G401 (cell line): Measurements from ENCODE around the gene LMAN1. TPM values are rescaled to one million over a fixed set of nuclear protein-coding genes. Genes with fewer than 3 reads are reported as not detected.
A peak's percentile ranks its signal among the peaks of the same experiment; 100 is the strongest.

Experiments used
- DNase-seq: peaks from one replicate; pipeline ENCODE4 v3.0.0-alpha.2; 2015; ENCODE audit warnings: low spot score
- in situ Hi-C: cut with HindIII; loops from 2 replicates; pipeline ENCODE4 v1.10.0; 2016; ENCODE audit warnings: low sequenced_read_pairs, mixed read lengths
- total RNA-seq: library from RNA; depleted of rRNA; stranded (reverse); fragments of >200 nt; shearing (Covaris generic); gene quantifications from 2 replicates; pipeline ENCODE4 v1.2.3, GENCODE V29; 2014

Gene LMAN1
- total RNA-seq, 1 experiment from 2014 or later: 72.4 TPM

DNA sequence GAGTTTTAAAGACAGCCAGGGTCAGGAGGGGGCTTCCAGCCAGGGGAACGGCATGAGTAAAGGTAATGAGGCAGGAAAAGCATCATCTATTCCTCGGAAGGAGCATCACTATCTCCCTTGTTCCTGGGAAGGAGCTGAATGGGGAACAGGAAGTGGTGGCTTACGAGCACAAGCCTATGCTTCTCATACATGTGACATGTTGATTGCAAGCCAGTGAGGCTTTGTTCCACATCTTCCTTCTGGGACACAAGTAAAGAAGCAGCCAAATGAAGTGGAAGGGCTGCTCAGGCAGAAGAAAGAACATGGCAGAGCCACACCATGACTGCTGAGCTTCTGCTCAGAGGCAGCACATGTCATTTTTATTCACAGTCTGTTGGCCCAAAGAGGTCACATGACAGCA is 15.1 kb upstream of the LMAN1 start:
- no peak for DNase-seq
- in situ Hi-C loops: no loop called here

DNA sequence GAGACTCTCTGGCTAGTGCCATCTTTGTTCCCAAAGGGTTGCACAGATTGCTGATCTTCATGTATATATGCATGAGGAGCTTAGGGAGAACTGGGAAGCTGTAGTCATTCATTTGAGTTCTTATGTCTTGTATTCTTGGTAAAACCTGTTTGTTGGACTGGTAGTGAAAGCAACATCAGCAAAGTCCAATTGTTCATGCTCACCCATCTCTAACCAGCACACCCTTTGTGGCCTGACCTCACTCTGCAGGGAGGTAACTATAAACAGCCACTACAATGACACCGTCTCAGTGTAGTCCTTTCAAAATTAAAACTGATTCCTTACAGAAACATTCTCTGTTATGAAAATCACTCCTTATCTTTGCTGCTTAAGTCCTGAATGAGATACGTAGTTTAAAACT is 13.9 kb upstream of the LMAN1 start:
- no peak for DNase-seq
- in situ Hi-C loops: no loop called here

DNA sequence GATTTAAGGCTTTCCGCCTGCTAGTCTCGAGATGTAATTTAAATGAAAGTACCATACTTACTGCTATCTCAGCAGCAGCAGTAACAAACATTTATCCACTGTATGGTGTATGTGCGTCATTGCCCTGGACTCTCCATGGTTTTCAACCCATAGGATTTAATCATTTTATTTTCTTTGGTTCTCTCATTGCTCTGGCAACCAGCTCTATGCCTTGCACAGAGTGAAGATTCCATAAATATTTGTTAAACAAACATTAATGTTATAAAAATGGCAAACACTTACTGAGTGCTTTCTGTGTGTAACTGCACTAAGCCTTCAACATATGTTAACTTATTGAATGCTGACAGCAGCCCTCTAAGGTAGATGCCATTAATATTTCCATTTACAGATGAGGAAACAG is 1.3 kb upstream of the LMAN1 start:
- DNase-seq: no peak
- in situ Hi-C loops: no loop called here

DNA sequence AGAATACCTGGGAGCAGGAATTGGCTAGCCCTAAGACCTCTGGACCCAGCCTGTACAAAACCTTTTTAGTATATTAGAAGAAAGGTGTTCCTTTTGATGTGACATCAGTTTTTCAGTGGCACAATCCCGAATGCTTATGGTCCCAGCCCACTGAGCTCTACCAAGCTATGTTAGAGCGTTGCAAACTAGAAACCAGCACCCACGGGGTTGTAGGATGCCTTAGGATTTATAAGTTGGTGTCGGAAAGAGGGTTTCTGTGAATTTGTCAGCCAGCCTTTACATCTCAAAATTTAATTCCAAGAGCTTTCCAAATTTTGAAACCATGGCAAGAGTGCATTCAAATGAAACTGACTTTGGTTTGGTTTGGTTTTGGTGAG is 499 bp upstream of the LMAN1 start:
- DNase-seq: no peak
- in situ Hi-C loops: no loop called here

- peak; percentile 22 for DNase-seq
Observed at GRCh38 chr18:59358414-59358711, 702 bp downstream of the LMAN1 start.

GRCh38 chr18:59357928-59358327 is 1.1 kb downstream of the LMAN1 start:
- peak; percentile 30 for DNase-seq
- in situ Hi-C loops: no loop called here

More at GRCh38 chr18:59358414-59358711, 702 bp downstream of the LMAN1 start:
- in situ Hi-C loops: no loop called here

DNA sequence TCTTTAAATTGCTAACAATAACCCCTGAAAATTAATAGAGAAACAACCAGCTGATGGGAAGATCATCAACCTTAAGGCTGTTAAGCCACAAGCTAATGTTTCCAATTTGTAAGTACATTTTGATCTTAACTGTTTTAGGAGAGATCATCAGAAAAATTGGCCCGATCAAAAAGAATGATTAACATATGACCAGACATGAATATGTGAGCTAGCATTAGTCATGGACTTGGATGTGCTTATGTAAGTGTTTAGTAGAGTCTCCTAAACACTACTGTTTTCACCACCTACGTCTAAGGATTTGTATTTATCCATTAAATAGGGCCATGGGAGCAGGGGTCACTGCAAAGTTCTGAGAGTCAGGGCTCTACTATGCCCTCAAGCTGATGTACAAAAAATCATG is 4.3 kb downstream of the LMAN1 start:
- in situ Hi-C loops: no loop called here

DNA sequence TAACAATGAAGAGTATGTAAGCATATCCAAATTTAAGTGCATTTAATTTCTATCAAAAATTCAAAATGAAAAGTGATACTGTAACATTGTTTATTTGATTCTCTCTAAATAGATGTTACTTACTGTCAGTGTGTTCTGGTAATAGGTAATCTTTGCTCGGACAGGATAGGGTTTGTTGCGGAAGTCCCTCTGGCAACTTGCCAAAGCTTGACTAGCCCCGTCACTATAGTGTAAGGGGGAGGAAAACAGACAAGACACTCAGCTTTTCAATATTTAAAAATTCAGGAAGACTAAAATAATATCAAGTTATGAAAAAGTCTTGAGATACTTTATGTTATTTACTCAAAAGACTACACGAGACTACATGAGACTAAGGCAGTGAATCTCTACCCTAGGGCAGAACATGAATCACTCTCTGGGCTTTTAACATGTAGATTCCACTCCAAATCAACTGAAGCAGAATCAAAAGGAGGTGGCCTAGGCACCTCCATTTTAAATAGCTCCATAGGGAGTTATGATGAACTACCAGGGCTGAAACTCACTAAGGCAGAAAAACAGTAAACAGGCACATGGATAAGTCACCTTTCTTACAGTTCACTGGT is 5.9 kb downstream of the LMAN1 start:
- in situ Hi-C loops: no loop called here
- DNase-seq: no peak

More for the DNA sequence above, 4.3 kb downstream of the LMAN1 start:
- no peak for DNase-seq

GRCh38 chr18:59352250-59352855 is 6.7 kb downstream of the LMAN1 start:
- in situ Hi-C loops: no loop called here
- DNase-seq: no peak

DNA sequence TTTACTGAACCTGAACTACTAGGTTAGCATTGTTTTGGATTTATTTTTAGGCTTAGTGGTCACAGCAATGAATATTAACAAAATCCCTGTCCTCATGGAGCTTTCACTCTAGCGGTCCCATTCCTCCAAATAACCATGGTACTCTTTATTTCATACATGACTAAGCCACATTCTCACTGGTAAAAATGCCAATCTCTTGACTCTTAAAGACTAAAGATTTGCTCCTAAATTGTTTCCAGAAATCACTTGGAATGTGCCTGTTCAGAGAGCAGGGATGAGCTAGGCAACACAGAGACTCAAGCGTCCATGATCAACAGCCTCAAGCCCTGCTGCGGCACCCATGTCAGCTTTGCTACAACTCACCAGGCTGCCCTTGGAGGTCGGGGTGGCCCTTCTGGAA is 13.5 kb downstream of the LMAN1 start:
- in situ Hi-C loops: no loop called here
- DNase-seq: no peak

DNA sequence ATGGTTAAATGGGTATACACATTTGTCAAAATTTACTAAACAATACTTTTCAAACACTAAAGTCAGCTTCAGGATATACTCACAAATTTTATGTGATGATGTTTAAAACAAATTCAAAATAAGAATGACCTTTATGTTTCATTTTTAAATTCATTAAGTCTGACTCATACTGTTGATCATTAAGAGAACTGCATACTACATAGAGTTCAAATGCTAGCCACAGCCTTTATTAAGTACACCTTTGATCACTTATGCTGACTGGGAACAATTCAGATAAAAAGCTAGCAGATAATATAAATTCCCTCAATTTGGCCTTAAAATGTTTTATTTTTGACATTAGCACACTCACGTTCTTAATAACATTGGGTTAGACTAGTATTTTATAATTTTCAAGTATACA is 14.1 kb downstream of the LMAN1 start:
- no peak for DNase-seq
- in situ Hi-C loops: no loop called here

GRCh38 chr18:59343926-59344325 is 15.1 kb downstream of the LMAN1 start:
- no peak for DNase-seq
- in situ Hi-C loops: no loop called here

DNA sequence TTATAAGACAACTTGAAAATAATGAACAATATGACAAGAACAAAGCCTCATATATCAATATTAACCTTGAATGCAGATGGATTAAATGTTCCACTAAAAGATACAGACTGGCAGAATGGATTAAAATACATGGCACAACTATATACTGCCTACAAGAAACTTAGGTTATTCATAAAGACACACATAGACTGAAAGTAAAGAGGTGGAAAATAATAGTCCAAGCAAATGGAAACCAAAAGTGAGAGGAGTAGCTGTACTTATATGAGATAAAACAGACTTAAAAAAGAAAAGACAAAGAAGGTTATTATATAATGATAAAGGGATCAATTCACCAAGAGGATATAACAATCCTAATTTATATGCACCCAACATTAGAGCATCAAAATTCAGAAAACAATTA is 18.2 kb downstream of the LMAN1 start:
- no peak for DNase-seq
- in situ Hi-C loops: no loop called here

GRCh38 chr18:59340312-59340711 is 18.8 kb downstream of the LMAN1 start:
- no peak for DNase-seq
- in situ Hi-C loops: no loop called here

- in situ Hi-C loops: no loop called here
- no peak for DNase-seq
Observed at GRCh38 chr18:59332986-59333385, 26.1 kb downstream of the LMAN1 start.

- DNase-seq: no peak
- in situ Hi-C loops: no loop called here
Observed at GRCh38 chr18:59328683-59329082, 30.4 kb downstream of the LMAN1 start.

DNA sequence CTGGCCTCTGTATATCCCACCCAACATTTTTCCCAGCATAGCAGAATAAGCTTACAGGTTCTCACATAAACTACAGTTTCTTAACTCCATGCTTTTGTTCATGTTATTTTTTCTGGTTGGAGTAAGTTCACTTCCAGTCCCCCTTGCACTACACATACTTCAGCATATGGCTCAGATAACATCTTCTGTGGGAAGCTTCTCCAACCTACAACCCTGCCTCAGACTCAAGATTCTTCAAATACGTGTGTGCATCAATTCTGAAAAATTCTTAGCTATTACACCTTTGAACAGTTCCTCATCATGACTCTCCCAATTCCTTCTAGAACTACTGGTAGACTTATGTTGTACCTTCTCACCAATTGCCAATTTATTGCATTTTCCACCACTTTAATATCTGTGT is 33.1 kb downstream of the LMAN1 start:
- DNase-seq: no peak
- in situ Hi-C loops: no loop called here

DNA sequence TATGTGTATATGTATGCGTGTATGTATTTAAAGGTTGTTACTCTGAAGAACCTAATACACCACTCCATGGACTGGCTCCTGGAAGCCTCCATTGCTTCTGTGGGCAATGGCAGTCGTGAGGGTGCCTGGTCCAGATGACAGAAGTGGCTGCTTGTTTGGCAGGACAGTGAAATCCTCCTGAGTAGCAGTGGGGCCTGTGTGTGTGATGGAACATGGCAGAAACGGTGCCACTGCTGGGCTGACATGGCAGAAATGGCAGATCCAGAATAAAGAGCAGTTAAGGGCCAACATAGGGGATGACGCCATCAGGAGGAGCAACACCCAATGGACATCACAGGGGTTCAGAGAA is 34.5 kb downstream of the LMAN1 start:
- in situ Hi-C loops: no loop called here
- DNase-seq: no peak

DNA sequence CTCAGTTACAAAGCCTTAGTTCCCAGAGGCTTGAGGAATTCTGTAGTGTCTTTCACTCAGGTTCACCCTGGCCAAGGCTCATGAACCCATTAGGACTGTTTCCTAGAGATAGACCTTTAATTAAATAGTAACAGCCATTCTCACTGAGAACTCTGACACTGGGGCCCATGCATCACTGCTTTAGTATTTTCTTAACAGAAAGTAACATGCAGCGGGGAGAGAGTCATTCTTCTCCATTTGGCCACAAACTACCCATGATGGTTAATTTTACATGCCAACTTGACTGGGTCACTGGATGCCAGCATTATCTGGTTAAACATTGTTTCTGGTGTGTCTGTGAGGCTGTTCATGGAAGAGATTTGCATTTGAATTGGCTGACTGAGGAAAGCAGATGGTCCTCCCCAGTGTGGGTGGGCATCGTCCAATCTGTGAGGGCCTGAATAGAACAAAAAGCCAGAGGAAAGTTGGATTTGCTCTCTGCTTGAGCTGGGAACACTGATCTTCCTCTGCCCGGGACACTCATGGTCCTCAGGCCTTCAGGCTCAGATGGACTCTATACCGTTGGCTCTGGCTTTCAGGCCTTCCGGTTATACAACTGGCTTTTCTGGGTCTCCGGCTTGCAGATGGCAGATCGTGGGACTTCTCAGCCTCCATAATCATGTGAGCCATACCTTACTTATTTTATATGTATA is 35.0 kb downstream of the LMAN1 start:
- peak; percentile 39 for DNase-seq
- in situ Hi-C loops: no loop called here

- no peak for DNase-seq
- in situ Hi-C loops: no loop called here
Observed at GRCh38 chr18:59318460-59319050, 40.5 kb downstream of the LMAN1 start, which contains the start of gene CPLX4. Gene CPLX4 (minus strand): TSS chr18:59318649. CDS start chr18:59318462, 187 bp downstream.

DNA sequence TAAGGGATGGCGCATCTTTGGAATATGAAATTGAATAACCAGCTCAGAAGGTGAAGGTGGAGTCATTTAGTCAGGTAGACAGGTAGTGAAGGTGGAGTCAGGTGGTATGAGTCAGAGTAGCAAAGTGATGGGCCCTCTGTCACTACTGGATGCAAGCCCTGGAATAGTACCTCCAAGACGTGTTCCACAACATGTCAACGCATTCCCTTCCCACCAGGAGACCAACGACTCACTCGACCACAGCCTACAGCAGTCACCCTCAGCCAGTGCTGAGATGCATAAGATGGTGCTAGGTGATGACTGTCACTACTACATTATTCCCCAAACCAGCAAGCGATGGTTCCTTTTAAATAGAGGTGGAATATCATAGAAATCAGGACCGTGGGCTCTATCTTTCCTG is 47.4 kb downstream of the LMAN1 start:
- in situ Hi-C loops: no loop called here
- DNase-seq: no peak
